HG03354 (cell line): Measurements from ENCODE around the gene ARL4A.
"Not testable (repeated sequence)": the region's sequence is repeated elsewhere in the genome, so short reads cannot be mapped to it uniquely, and the experiment has no call there.

Source experiments
- ATAC-seq: cut with Tn5 transposase; IDR thresholded peaks from one replicate; pipeline ENCODE4 v1.9.1; 2021; ENCODE audit warnings: mild to moderate bottlenecking; ENCODE audit not compliant: unreplicated experiment, poor library complexity, severe bottlenecking

ARL4A gene

GRCh38 chr7:12686891-12687717 is at the start of gene ARL4A:
Gene ARL4A, plus strand, starts transcription at chr7:12687633. Its CDS starts 622 bp downstream, at chr7:12688255.
- peak; percentile 78 for ATAC-seq

GRCh38 chr7:12637819-12638592 is 49.4 kb upstream of the ARL4A start:
- peak; percentile 59 for ATAC-seq

- ATAC-seq = peak; percentile 62
Measured at GRCh38 chr7:12638851-12639456, 48.5 kb upstream of the ARL4A start.

GRCh38 chr7:12640299-12641096 is 46.9 kb upstream of the ARL4A start:
- no peak for ATAC-seq

- no peak for ATAC-seq
Measured at GRCh38 chr7:12641196-12641595, 46.2 kb upstream of the ARL4A start.

GRCh38 chr7:12642508-12642907 is 44.9 kb upstream of the ARL4A start:
- no peak for ATAC-seq

GRCh38 chr7:12643001-12643643 is 44.3 kb upstream of the ARL4A start:
- ATAC-seq = no peak

- no peak for ATAC-seq
Measured at GRCh38 chr7:12643644-12644043, 43.8 kb upstream of the ARL4A start.

GRCh38 chr7:12645212-12645611 is 42.2 kb upstream of the ARL4A start:
- ATAC-seq = not testable (repeated sequence)

- no peak for ATAC-seq
Measured at GRCh38 chr7:12646139-12646538, 41.3 kb upstream of the ARL4A start.

GRCh38 chr7:12647364-12648219 is 39.8 kb upstream of the ARL4A start:
- ATAC-seq = no peak

GRCh38 chr7:12648704-12649261 is 38.6 kb upstream of the ARL4A start:
- ATAC-seq = no peak

GRCh38 chr7:12649348-12649747 is 38.1 kb upstream of the ARL4A start:
- ATAC-seq = no peak

GRCh38 chr7:12650080-12650479 is 37.4 kb upstream of the ARL4A start:
- ATAC-seq = no peak

- ATAC-seq = no peak
Measured at GRCh38 chr7:12653110-12653509, 34.3 kb upstream of the ARL4A start.

GRCh38 chr7:12653518-12653917 is 33.9 kb upstream of the ARL4A start:
- ATAC-seq = no peak

- no peak for ATAC-seq
Measured at GRCh38 chr7:12655161-12655560, 32.3 kb upstream of the ARL4A start.

- not testable (repeated sequence) for ATAC-seq
Measured at GRCh38 chr7:12660423-12660822, 27.0 kb upstream of the ARL4A start.
